K562 (cell line): ENCODE results near the gene C1QTNF5. TPM values are rescaled to one million over a fixed set of nuclear protein-coding genes. Genes with fewer than 3 reads are reported as not detected.

ENCODE experiments used
- microRNA-seq: library from miRNA; unstranded; fragments of <30 nt; microRNA quantifications from one replicate; pipeline ENCODE4, GENCODE V29; 2018; ENCODE audit warnings: borderline microRNAs expressed
- polyA plus RNA-seq, 8 experiments: library from polyadenylated mRNA; depleted of rRNA in 4 of 8; stranded (reverse) in 5 of 8; unstranded in 3 of 8; fragments of >200 nt; fragmentation: Nextera tagmentation in 2 of 8; fragmentation: Illumina TruSeq in 1 of 8; extraction: Ambion mirVana in 2 of 8; extraction: Trizol in 1 of 8; gene quantifications; 2 replicates each; pipeline versions ENCODE4 v1.2.1 to v1.2.3, GENCODE V29; 2011 to 2014; ENCODE audit warnings: inconsistent platforms in 1 of 8, missing spikeins in 1 of 8
- small RNA-seq: library from RNA; depleted of rRNA; stranded (forward); fragments of <200 nt; gene quantifications from one replicate; pipeline ENCODE3, GENCODE V24; 2014
- total RNA-seq, 7 experiments: library from RNA; depleted of rRNA in 6 of 7; stranded (reverse); fragments of >200 nt in 6 of 7; fragmentation: Illumina TruSeq in 2 of 7; extraction: Trizol in 2 of 7; gene quantifications; 2 replicates each; pipeline versions ENCODE4 v1.2.1 to v1.2.3, GENCODE V29; 2011 to 2021; ENCODE audit warnings: low replicate concordance in 1 of 7

Gene C1QTNF5
- total and polyA plus RNA-seq, 9 of the 15 experiments (the other 6 are each of a cell fraction or from before 2014, with no cell fraction given) = 0.07 to 0.76 (median 0.24) TPM; not detected in 1

Small RNA genes within 50 kb of the gene (microRNA-seq; reads per million reads assigned to microRNA genes)
- gene MIR6756 = not detected

Small RNA genes within 50 kb of the gene (small RNA-seq; reads per million reads assigned to genes)
- not detected for gene RF01225
- not detected for gene RNU6-262P

Other genes with a start within 250 kb of the C1QTNF5 start
Only the 7 nearest of the 12 such genes appear.
- not detected in 2 replicates for gene NHERF4, start 155.4 kb downstream of the C1QTNF5 start, total RNA-seq (2014; rRNA removed)
- gene NHERF4, start 155.4 kb downstream of the C1QTNF5 start, total RNA-seq (2014; rRNA removed; fragmentation: Illumina TruSeq; extraction: Trizol) = not detected in 2 replicates
- gene NHERF4, start 155.4 kb downstream of the C1QTNF5 start, total RNA-seq (2015; rRNA removed; fragmentation: Illumina TruSeq; extraction: Trizol) = not detected in 2 replicates
- gene NHERF4, start 155.4 kb downstream of the C1QTNF5 start, total RNA-seq (2021) = not detected in 2 replicates
- not detected in 2 replicates for gene NHERF4, start 155.4 kb downstream of the C1QTNF5 start, polyA plus RNA-seq (2011; rRNA removed)
- not detected in 2 replicates for gene NHERF4, start 155.4 kb downstream of the C1QTNF5 start, polyA plus RNA-seq (2014; fragmentation: Illumina TruSeq; extraction: Trizol)
- gene NHERF4, start 155.4 kb downstream of the C1QTNF5 start, polyA plus RNA-seq (2014; fragmentation: Nextera tagmentation; extraction: Ambion mirVana) = not detected
- gene NHERF4, start 155.4 kb downstream of the C1QTNF5 start, polyA plus RNA-seq (2014; rRNA removed) = not detected in 2 replicates
- gene CBL, start 134.5 kb downstream of the C1QTNF5 start, total RNA-seq (2014; rRNA removed) = 5.9 and 6.4 TPM in 2 replicates
- gene CBL, start 134.5 kb downstream of the C1QTNF5 start, total RNA-seq (2014; rRNA removed; fragmentation: Illumina TruSeq; extraction: Trizol) = 9.9 and 12.1 TPM in 2 replicates
- 7.6 and 8.2 TPM in 2 replicates for gene CBL, start 134.5 kb downstream of the C1QTNF5 start, total RNA-seq (2015; rRNA removed; fragmentation: Illumina TruSeq; extraction: Trizol)
- 21.9 and 24.9 TPM in 2 replicates for gene CBL, start 134.5 kb downstream of the C1QTNF5 start, total RNA-seq (2021)
- 14.4 and 15.6 TPM in 2 replicates for gene CBL, start 134.5 kb downstream of the C1QTNF5 start, polyA plus RNA-seq (2011; rRNA removed)
- 17.6 and 18.8 TPM in 2 replicates for gene CBL, start 134.5 kb downstream of the C1QTNF5 start, polyA plus RNA-seq (2014; fragmentation: Illumina TruSeq; extraction: Trizol)
- gene CBL, start 134.5 kb downstream of the C1QTNF5 start, polyA plus RNA-seq (2014; fragmentation: Nextera tagmentation; extraction: Ambion mirVana) = 1 to 10 TPM; 3.2 to 6.2 TPM
- gene CBL, start 134.5 kb downstream of the C1QTNF5 start, polyA plus RNA-seq (2014; rRNA removed) = 10.7 and 10.9 TPM in 2 replicates
- gene MCAM, start 23.8 kb downstream of the C1QTNF5 start, total RNA-seq (2014; rRNA removed) = 79.0 and 79.5 TPM in 2 replicates
- gene MCAM, start 23.8 kb downstream of the C1QTNF5 start, total RNA-seq (2014; rRNA removed; fragmentation: Illumina TruSeq; extraction: Trizol) = 33.1 and 35.6 TPM in 2 replicates
- 25.8 and 27.1 TPM in 2 replicates for gene MCAM, start 23.8 kb downstream of the C1QTNF5 start, total RNA-seq (2015; rRNA removed; fragmentation: Illumina TruSeq; extraction: Trizol)
- gene MCAM, start 23.8 kb downstream of the C1QTNF5 start, total RNA-seq (2021) = 69.1 and 87.0 TPM in 2 replicates
- gene MCAM, start 23.8 kb downstream of the C1QTNF5 start, polyA plus RNA-seq (2011; rRNA removed) = 38.0 and 53.6 TPM in 2 replicates
- 68.2 and 101 TPM in 2 replicates for gene MCAM, start 23.8 kb downstream of the C1QTNF5 start, polyA plus RNA-seq (2014; fragmentation: Illumina TruSeq; extraction: Trizol)
- gene MCAM, start 23.8 kb downstream of the C1QTNF5 start, polyA plus RNA-seq (2014; fragmentation: Nextera tagmentation; extraction: Ambion mirVana) = 10 to 100 TPM; 14.7 to 15.6 TPM
- 57.5 and 118 TPM in 2 replicates for gene MCAM, start 23.8 kb downstream of the C1QTNF5 start, polyA plus RNA-seq (2014; rRNA removed)
- 7.3 and 10.0 TPM in 2 replicates for gene RNF26, start 6.4 kb downstream of the C1QTNF5 start, total RNA-seq (2014; rRNA removed)
- 8.7 and 9.3 TPM in 2 replicates for gene RNF26, start 6.4 kb downstream of the C1QTNF5 start, total RNA-seq (2014; rRNA removed; fragmentation: Illumina TruSeq; extraction: Trizol)
- gene RNF26, start 6.4 kb downstream of the C1QTNF5 start, total RNA-seq (2015; rRNA removed; fragmentation: Illumina TruSeq; extraction: Trizol) = 12.7 and 13.9 TPM in 2 replicates
- 50.0 and 53.6 TPM in 2 replicates for gene RNF26, start 6.4 kb downstream of the C1QTNF5 start, total RNA-seq (2021)
- gene RNF26, start 6.4 kb downstream of the C1QTNF5 start, polyA plus RNA-seq (2011; rRNA removed) = 16.3 and 27.7 TPM in 2 replicates
- 39.5 and 48.8 TPM in 2 replicates for gene RNF26, start 6.4 kb downstream of the C1QTNF5 start, polyA plus RNA-seq (2014; fragmentation: Illumina TruSeq; extraction: Trizol)
- gene RNF26, start 6.4 kb downstream of the C1QTNF5 start, polyA plus RNA-seq (2014; fragmentation: Nextera tagmentation; extraction: Ambion mirVana) = 1 to 10 TPM; 5.3 to 8.4 TPM
- gene RNF26, start 6.4 kb downstream of the C1QTNF5 start, polyA plus RNA-seq (2014; rRNA removed) = 25.9 and 26.7 TPM in 2 replicates
- not detected in 2 replicates for gene MFRP, start 5.8 kb upstream of the C1QTNF5 start, total RNA-seq (2014; rRNA removed)
- not detected in 2 replicates for gene MFRP, start 5.8 kb upstream of the C1QTNF5 start, total RNA-seq (2014; rRNA removed; fragmentation: Illumina TruSeq; extraction: Trizol)
- gene MFRP, start 5.8 kb upstream of the C1QTNF5 start, total RNA-seq (2015; rRNA removed; fragmentation: Illumina TruSeq; extraction: Trizol) = not detected in 2 replicates
- not detected in 2 replicates for gene MFRP, start 5.8 kb upstream of the C1QTNF5 start, total RNA-seq (2021)
- gene MFRP, start 5.8 kb upstream of the C1QTNF5 start, polyA plus RNA-seq (2011; rRNA removed) = not detected in 2 replicates
- not detected in 2 replicates for gene MFRP, start 5.8 kb upstream of the C1QTNF5 start, polyA plus RNA-seq (2014; fragmentation: Illumina TruSeq; extraction: Trizol)
- not detected for gene MFRP, start 5.8 kb upstream of the C1QTNF5 start, polyA plus RNA-seq (2014; fragmentation: Nextera tagmentation; extraction: Ambion mirVana)
- not detected in 2 replicates for gene MFRP, start 5.8 kb upstream of the C1QTNF5 start, polyA plus RNA-seq (2014; rRNA removed)
- gene USP2, start 40.8 kb upstream of the C1QTNF5 start, total RNA-seq (2014; rRNA removed) = 3.9 and 5.8 TPM in 2 replicates
- 3.6 TPM in 2 replicates for gene USP2, start 40.8 kb upstream of the C1QTNF5 start, total RNA-seq (2014; rRNA removed; fragmentation: Illumina TruSeq; extraction: Trizol)
- gene USP2, start 40.8 kb upstream of the C1QTNF5 start, total RNA-seq (2015; rRNA removed; fragmentation: Illumina TruSeq; extraction: Trizol) = 2.8 and 3.6 TPM in 2 replicates
- 16.9 TPM in 2 replicates for gene USP2, start 40.8 kb upstream of the C1QTNF5 start, total RNA-seq (2021)
- 3.6 and 5.0 TPM in 2 replicates for gene USP2, start 40.8 kb upstream of the C1QTNF5 start, polyA plus RNA-seq (2011; rRNA removed)
- gene USP2, start 40.8 kb upstream of the C1QTNF5 start, polyA plus RNA-seq (2014; fragmentation: Illumina TruSeq; extraction: Trizol) = 12.8 and 13.9 TPM in 2 replicates
- gene USP2, start 40.8 kb upstream of the C1QTNF5 start, polyA plus RNA-seq (2014; fragmentation: Nextera tagmentation; extraction: Ambion mirVana) = 1 to 10 TPM; 3.4 to 5.8 TPM
- gene USP2, start 40.8 kb upstream of the C1QTNF5 start, polyA plus RNA-seq (2014; rRNA removed) = 4.0 and 9.5 TPM in 2 replicates
- 0.18 and 0.29 TPM in 2 replicates for gene THY1, start 82.3 kb upstream of the C1QTNF5 start, total RNA-seq (2014; rRNA removed)
- gene THY1, start 82.3 kb upstream of the C1QTNF5 start, total RNA-seq (2014; rRNA removed; fragmentation: Illumina TruSeq; extraction: Trizol) = 0.06 and 0.15 TPM in 2 replicates
- gene THY1, start 82.3 kb upstream of the C1QTNF5 start, total RNA-seq (2015; rRNA removed; fragmentation: Illumina TruSeq; extraction: Trizol) = 0.07 and 0.08 TPM in 2 replicates
- 0.20 and 0.40 TPM in 2 replicates for gene THY1, start 82.3 kb upstream of the C1QTNF5 start, total RNA-seq (2021)
- gene THY1, start 82.3 kb upstream of the C1QTNF5 start, polyA plus RNA-seq (2011; rRNA removed) = not detected in 2 replicates
- gene THY1, start 82.3 kb upstream of the C1QTNF5 start, polyA plus RNA-seq (2014; fragmentation: Illumina TruSeq; extraction: Trizol) = not detected in 2 replicates
- not detected for gene THY1, start 82.3 kb upstream of the C1QTNF5 start, polyA plus RNA-seq (2014; fragmentation: Nextera tagmentation; extraction: Ambion mirVana)
- gene THY1, start 82.3 kb upstream of the C1QTNF5 start, polyA plus RNA-seq (2014; rRNA removed) = not detected in 2 replicates